ENCODE measurements around the gene MYL5.
"Not testable (repeated sequence)": the region's sequence is repeated elsewhere in the genome, so short reads cannot be mapped to it uniquely, and the experiment has no call there.

Gene MYL5, protein sequence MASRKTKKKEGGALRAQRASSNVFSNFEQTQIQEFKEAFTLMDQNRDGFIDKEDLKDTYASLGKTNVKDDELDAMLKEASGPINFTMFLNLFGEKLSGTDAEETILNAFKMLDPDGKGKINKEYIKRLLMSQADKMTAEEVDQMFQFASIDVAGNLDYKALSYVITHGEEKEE

DNA sequence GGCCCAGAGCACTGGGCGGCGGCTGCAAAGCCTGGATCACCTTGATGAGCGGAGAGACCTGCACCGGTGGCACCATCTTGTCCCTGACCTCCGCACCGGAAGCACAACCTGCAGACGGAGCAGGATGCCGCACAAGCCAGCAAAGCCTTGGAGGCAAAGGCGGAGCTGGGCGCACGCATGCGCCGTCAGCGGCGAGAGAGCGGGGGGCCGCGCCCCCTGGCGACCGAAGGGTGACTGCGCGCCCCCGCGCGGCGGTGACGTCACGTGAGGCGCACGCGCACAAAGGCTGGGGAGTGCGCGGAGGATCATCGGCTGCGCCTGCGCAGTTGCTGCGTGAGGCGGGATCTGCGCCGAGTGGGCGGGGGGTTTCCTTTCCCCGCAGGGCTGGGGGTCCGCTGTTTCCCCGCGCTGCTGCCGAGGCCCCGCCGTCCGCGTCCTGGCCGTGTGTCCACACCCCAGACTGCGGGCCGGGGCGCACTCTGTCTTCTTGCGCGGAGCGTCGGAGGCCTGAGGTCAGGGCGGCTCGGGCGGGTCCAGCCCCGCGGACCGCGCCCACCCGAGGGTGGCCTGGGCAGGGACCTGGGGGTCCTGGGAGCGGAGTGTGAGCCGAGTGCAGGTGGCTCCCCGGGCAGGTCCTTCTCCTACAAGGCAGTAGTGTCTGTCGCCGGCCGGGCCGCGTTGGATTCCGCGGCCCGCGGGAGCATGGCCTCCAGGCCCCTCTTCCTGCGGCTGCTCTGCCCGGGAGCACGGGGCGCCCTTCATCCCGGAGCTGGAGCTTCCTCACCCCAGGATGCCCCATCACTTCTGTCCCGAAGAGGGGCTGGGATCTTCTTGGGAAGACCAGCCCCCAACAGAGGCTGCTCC, at the start of gene MYL5, which contains the start of gene ATP5ME:
MYL5 (plus strand) TSS at position 371 of the 864 bp plus-strand sequence. CDS start 3,485 bp downstream, outside the sequence.
ATP5ME (minus strand) TSS at position 105 of the 864 bp plus-strand sequence; CDS start at position 76, 29 bp downstream.
- DNase-seq = peak; percentile 99

DNA sequence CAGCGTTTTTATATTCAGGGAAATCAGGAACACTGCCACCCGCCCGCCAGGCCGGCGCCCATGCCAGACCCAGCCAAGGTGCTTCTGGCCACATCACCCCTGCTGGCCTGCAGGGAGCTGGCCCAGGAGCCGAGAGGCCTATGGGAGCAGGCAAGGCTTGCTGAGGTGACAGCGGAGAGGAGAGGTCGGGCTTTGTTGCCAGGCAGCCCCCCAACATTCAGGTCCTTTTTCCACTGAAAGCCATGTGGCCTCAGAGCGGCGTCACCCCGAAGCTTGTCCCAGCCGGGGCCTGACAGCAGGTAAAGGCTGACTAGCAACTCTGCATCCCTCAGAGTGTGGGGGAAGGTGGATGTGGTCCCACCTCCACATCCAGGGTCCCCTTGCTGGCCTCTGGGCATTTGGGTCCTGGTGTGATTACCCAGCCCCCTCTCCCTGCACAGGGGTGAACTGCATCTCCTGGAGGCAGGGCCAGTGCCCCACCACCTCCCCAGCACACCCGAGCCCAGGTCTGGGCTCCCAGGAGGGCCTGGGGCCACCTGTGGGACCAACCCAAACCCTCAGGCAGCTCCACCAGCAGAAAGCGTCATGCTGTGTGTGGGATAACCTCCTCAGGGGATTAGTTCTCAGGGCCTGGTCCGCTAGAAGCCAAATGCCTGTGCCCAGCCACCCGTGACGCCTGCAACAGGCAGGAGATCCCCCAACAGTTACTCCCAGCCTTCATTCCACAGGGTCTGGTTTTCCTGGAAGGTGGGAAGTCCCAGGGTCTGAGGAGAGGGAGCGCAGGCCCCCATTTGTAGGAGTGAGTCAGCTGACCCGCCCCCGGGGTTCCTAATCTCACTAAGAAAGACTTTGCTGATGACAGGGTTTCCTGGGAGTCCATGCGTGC, 49.4 kb upstream of the MYL5 start, which contains the start of gene PDE6B:
PDE6B (plus strand) TSS at position 869 of the 886 bp plus-strand sequence. CDS start 54 bp downstream, outside the sequence.
- peak; percentile 48 for DNase-seq

DNA sequence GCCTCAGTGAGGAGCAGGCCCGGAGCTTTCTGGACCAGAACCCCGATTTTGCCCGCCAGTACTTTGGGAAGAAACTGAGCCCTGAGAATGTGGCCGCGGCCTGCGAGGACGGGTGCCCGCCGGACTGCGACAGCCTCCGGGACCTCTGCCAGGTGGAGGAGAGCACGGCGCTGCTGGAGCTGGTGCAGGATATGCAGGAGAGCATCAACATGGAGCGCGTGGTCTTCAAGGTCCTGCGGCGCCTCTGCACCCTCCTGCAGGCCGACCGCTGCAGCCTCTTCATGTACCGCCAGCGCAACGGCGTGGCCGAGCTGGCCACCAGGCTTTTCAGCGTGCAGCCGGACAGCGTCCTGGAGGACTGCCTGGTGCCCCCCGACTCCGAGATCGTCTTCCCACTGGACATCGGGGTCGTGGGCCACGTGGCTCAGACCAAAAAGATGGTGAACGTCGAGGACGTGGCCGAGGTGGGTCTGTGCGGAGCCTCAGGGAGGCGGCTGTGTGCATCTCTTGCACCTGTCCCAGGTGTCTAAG, 48.6 kb upstream of the MYL5 start:
- DNase-seq = no peak

DNA sequence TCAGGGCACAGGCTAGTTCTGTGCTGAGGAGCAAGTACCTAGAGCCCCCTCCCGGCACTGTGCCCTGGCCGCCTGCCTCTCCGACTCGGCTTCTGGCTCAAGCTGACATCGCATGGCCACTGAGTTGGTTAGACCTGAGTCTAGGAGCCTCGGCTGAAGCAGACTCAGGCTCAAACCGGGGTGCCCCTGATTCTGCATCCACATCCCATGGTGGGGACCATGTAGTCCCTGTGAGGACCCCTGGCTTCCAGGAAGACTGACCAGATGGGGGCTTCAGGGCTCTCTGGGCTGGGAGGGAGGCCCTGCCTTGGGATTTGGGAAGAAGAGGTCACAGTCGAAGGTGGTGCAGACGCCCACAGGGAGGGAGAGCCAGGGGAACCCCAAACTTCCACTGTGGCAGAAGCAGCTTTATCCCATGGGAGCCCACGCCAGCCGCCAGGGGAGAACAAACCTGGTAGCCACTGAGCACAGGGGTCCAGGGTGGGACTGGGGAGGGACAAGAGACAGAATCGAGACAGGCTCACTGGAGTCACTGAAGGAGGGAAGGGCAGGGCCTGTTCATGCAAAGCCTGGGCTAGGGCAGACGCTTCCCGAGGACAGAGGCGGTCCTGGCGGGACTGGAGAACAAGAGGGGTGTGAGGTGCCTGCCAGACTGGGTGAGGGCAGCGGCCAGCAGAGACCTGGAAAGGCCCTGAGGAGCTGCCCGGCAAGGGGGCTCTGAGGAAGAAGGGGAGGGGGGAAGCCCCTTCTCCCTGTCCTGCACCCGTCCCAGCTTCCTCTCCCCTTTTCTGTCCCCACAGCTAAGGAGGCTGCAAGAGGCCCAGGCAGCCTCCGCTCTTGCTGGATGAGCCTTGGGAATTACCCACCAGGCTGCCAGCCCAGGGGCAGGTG, 47.9 kb upstream of the MYL5 start:
- no peak for DNase-seq

DNA sequence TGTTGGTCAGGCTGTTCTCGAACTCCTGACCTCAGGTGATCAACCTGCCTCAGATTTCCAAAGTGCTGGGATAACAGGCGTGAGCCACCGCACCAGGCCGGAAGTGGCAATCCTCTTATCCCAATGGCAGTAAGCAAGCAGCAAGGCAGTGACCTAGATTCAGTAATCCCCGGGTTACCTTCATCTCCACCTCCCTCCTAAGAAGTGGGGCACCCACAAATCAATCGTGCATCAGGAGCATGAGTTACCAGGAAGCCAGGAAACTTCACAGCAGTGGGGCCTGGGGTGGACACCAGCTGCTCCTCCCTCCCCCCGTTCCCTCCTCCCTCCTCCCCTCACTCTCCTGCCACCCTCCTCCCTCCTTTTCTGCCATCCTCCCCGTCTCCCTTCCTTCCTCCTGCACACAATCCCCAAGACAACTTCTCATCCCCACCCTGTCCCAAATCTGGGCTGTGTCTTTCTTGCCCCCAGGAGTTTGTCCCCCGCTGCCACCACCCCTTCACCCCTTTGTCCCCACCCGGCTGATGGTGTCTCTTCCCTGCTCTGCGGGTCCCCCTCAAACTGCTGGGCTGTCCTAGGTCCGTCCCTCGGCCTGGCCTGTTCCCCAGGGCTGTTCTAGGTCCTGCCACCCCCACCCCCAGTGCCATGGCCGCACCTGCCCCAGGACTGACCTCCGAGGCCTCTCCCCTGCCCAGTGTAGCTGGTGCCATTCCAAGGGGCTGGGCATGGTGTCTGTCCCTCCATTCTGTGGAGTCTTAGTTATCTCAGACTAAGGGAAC, 46.8 kb upstream of the MYL5 start:
- DNase-seq = no peak

DNA sequence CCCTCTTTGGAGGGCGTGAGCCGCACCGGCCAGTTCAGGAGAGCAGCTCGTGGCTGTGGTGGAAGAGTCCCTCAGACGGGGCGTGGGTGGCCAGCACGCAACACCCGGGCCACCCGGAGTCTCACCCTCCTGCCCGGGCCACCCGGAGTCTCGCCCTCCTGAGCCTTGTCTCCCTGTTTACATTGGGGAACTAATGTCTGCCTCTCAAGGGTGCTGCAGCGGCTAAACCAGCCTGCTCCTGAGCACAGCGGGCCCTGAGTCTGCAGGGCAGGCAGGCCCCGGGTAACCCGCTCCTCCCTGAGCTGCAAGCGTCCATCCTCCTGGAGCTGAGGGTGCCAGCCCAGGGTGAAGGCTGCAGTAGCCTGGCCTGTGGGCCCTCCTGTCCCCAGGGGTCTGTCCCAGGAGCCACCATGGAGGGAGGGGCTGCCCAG, 46.0 kb upstream of the MYL5 start:
- no peak for DNase-seq

DNA sequence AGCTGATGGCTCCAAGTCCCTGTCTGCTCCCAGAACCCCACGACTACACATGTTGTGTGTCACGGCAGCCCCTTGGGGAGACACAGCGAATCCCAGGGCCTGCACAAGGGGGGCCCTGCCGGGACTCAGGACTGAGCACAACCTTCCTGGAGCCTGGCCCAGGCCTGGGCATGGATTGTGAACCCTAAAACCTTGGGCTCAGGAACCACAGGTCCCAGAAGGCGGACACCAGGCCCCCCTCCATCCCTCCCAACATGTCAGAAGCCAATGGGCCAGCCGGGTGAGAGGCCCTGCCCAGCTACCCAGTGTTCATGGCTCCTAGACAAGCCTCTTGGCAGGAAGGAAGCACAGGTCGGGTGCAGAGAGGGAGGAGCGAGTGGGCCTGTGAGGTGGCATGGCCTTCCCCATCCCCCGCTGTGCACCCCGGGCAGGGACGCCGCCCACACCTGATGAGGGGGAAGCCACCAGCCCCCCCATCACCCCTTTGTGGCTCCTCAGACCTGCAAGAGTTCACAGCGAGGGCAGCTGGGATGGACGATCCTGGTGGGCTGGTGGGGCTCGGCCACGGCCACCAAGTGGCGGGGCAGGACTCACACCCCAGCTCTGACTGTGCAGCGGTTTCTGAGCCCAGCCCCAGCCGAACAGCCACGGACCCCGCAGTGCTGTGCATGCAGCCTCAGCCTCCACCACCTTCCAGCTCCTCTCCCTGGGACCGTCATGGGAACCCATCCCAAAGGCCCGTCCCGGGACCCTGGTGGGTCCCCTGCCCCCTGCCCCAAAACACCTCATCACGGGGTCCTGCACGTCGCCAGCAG, 45.3 kb upstream of the MYL5 start:
- DNase-seq = no peak

DNA sequence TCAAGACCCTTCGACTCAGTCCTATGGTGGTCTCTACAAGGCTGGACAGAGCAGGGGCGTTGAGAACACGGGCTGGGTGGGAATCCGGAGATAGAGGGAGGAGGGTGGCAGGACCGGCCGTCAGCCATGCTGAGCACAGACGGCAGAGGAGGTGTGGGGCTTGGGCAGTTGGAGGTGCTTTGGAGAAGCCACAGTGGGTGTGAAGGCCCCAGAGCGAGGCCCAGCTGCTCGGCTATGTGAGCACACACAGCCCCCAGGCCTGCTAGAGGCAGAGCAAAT, 44.8 kb upstream of the MYL5 start:
- DNase-seq = no peak

DNA sequence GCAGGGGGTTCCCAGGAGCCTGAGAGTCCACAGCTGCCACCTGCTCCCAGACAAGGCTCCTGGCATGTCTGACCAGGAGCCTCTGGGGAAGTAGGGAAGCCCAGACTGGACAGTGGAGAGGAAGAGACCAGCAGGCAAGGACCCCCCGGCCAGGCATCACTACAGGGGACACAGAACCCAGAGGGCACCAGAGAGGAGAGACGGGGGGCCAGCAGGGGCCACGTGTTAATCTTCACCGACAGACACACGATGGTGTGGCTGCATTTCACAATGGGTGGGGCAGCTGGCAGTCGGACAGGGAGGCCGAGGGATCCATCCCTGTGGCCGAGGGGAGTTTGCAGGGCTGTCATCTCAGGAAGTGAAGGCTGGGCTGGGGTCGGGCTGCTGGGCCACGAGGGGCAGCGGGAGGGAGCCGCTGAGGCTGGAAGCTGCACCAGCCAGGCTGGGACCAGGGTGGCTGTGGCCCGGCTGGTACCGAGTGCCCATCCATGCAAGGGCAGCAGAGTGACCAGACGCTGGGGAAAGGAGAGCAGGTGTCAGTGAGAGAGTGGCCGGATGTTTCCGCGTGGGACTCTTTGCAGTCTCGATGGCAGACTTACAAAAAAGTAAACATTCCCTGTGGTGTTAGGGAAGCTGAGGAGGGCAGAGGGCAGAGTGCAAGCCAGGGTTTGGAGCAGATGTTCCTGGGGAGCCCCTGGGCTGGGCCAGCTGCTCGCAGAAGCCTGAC, 44.3 kb upstream of the MYL5 start:
- DNase-seq = peak; percentile 70

DNA sequence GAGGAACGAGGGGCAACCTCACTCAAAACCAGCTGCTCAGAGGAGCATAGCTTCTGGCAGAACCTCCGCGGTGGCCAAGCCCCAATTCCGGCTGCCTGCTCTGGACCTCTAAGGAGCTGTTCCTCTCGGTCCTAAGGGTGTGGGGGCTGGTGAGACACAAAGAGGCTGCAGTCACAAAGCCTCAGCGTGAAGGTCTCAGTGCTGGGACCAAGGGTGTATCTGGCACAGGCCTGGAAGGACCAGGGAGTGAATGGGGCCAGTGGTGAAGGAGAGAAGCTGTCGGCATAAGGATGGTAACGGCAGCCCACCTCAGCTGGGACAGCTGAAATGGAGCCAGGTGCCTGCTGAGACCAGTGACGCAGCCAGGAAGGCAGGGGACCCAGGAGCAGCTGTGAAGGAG, 43.7 kb upstream of the MYL5 start:
- DNase-seq = no peak

DNA sequence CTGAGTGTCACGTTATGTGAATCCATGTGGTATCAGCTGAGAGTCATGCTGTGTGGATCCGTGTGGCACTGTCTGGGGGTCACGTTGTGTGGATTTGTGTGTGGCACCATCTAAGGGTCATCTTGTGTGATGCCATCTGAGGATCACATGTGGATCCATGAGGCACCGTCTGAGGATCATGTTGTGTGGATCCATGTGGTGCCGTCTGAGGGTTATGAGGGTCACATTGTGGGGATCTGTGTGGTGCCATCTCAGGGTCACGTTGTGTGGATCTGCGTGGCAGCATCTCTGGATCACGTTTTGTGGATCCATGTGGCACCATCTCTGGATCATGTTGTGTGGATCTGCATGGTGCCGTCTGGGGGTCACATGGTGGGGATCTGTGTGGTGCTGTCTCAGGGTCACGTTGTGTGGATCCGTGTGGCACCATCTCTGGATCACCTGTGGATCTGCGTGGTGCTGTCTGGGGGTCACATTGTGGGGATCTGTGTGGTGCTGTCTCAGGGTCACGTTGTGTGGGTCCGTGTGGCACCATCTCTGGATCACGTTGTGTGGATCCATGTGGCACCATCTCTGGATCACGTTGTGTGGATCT, 42.0 kb upstream of the MYL5 start:
- no peak for DNase-seq

DNA sequence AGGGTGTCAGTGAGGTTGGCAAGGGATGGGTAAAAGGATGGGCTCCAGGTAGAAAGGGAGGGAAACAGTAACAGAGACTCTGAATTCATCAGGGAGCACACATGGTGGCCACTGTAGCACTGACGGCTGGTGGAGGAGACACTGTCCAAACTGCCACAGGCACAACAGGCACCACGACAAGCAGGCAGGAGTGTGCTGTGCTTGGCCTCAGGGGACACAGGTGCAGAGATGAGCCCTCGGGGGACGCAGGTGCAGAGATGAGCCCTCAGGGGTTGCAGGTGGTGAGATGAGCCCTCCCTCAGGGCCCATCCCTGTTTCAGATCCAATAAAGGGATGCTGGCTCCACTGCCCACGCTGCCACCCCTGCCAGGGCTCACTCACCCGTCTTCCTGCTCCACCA, 41.4 kb upstream of the MYL5 start:
- DNase-seq = no peak

DNA sequence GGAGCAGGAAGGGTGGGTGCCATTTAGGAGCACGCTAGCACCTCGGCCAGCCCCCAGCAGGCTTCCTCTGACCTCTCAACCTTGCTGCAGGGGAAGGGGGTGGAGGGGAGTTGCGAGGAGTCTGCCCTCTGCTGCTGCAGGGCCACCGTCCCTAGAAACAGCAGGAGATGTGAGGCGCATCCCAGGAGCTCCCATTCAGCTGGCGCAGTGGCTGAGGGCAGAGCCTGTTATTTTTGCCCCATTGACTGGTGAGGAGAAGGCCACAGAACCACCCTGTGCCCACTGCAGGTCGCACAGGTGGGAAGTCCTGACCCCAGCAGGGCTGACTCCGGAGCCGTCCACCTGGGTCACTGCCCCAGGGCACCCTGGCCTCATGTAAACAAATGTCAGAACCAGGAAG, 40.9 kb upstream of the MYL5 start:
- no peak for DNase-seq

DNA sequence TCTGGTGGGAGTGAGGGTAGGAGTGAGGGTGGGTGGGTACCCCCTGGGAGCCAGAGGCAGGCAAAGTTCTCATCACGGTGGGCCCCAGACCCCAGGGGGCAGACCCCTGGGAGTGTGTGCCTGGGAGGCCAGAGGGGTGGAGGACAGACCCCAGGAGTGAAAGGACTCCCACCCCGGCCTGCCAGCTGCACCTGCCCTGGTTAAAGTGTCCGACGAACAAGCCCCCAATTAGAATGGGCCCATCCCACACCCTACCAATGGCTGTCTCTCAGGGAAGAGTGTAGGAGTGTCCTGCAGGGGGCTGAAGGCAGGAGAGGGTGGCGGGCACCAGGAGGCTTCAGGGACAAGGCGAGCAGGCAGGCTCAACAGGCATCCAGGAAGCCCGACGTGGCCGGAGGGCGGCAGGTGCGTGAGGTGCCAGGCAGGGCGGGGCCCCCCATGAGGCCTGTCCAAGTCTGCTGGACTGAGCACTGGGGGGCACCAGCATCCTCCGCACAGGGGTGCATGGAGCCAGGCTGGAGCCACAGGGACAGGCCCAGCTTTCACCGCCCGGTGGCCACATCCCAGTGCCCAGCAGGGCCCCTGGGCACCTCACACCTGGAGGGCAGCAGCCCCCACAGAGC, 40.3 kb upstream of the MYL5 start:
- DNase-seq = no peak

DNA sequence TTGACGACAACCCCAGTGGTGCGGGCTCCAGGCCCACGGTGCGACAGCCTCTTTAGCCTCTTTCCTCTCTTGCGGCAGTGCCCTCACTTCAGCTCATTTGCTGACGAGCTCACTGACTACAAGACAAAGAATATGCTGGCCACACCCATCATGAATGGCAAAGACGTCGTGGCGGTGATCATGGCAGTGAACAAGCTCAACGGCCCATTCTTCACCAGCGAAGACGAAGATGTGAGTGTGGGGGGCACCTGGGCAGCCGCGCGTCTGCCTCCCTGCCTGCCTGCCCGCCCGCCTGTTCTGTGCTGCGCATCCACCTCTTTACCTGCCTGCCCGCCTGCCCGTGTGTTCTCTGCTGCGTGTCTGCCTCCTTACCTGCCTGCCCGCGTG, 39.8 kb upstream of the MYL5 start:
- no peak for DNase-seq

DNA sequence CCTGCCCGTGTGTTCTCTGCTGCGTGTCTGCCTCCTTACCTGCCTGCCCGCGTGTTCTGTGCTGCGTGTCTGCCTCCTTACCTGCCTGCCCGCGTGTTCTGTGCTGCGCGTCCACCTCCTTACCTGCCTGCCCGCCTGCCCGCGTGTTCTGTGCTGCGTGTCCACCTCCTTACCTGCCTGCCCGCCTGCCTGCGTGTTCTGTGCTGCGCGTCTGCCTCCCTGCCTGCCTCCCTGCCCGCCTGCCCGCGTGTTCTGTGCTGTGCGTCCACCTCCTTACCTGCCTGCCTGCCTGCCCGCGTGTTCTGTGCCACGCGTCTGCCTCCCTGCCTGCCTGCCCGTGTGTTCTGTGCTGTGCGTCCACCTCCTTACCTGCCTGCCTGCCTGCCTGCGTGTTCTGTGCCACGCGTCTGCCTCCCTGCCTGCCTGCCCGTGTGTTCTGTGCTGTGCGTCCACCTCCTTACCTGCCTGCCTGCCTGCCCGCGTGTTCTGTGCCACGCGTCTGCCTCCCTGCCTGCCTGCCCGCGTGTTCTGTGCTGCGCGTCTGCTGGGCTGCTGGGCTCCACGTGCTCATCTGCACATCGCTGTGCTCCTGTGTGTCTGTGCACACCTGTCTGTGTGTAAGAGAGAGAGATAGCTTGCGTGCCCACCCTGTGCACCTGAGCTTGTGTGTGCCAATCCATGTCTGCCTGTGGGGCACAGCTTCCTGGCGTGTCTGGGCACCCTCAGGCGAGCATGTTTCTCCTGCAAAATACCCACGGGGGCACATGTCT, 39.1 kb upstream of the MYL5 start:
- DNase-seq = not testable (repeated sequence)

DNA sequence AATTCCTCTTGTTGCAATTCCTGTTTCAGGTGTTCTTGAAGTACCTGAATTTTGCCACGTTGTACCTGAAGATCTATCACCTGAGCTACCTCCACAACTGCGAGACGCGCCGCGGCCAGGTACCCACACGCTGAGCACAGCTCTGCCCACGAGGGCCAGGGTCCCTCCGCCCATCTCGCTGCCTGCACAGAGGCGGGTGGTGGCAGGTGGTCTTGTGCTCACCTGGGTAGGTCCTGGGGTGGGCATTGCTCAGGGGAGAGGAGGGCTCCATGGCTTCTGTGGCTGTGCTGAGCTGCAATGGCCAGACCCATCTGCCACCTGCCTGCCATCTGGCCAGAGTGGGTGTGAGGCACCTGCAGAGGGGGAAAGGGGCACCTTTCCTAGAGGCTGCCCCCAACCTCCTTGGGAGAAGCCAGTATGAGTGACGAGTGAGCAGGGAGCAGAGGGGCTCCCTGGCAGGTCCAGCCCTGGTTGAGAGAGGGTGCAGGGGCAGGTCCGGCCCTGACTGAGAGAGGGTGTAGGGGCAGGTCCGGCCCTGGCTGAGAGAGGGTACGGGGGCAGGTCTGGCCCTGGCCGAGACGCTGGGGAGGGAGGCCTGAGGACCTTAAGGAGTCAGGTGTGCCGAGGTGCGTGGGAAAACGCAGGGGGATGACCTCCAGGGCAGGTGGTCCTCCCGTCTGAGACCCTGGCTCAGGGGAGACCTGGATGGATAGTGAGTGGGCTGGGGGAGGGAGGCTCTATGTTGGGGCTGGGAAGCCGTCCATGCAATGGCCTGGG, 38.3 kb upstream of the MYL5 start:
- DNase-seq = no peak
